ENCODE data around the gene FOXP1. TPM values are rescaled to one million over a fixed set of nuclear protein-coding genes. Genes with fewer than 3 reads are reported as not detected.
A peak's percentile ranks its signal among the peaks of the same experiment; 100 is the strongest.

FOXP1 gene
- total and polyA plus RNA-seq, 2 of the 8 experiments (the other 6 are each of a cell fraction or from before 2014, with no cell fraction given): 13.9 to 25.4 TPM

DNA sequence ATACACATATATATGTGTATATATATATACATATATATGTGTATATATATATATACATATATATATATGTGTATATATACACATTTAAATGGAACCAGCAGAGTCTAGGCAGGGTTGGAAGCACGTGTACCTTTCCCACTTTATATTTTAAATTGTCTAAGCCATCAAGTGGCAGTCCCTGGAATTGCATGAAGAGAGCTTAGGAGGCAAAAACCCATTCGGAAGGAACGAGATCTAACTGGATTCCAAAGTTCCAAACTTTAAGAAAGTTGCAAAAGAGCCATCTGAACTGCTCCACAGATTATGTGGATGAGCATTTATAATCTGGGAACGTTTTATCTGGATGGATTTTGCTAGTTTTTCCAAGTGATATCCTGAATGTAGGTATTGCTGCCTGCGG is 186.5 kb downstream of the FOXP1 start:
- Histone ChIP-seq H3K9ac (replicated peaks in 1 of 4; ENCODE audit: extremely low read depth in 1 of 4, low read depth in 3 of 4, low read length in 3 of 4) (0 out of 7 replicates have a peak overlapping the region, but pooled peaks of 1 of the 4 experiments have one; percentile 23), H3K27me3 (replicated peaks in 1 of 4; ENCODE audit: control insufficient read depth in 3 of 4, extremely low read depth in 1 of 4, insufficient read depth in 3 of 4, low read length in 3 of 4) (no peaks in the 10 kb centered on the region), H3K4me2 (ENCODE audit: insufficient read depth in 1 of 2, low read depth in 2 of 2, low read length in 2 of 2) (no peak overlapping the region), H2BK15ac (ENCODE audit: low read length) (no peak overlapping the region), H2BK5ac (ENCODE audit: low read depth, low read length) (no peak overlapping the region), H2AK5ac (ENCODE audit: low read depth, low read length) (no peak overlapping the region), H4K8ac (ENCODE audit: extremely low read depth, insufficient read depth, low read length) (no peak overlapping the region), H3K9me3 (ENCODE audit: insufficient read depth in 2 of 2, low read depth in 1 of 2, low read length in 1 of 2) (no peaks in the 10 kb centered on the region), H3K14ac (ENCODE audit: insufficient read length) (no peak overlapping the region), H3K27ac (ENCODE audit: low read depth, low read length) (no peak overlapping the region), H3K4ac (replicated peaks; ENCODE audit: insufficient read length, low read depth, low read length) (no peak overlapping the region), H3K79me1 (ENCODE audit: low read depth, low read length) (no peaks in the 10 kb centered on the region), H3K23me2 (ENCODE audit: low read depth, low read length) (no peaks in the 10 kb centered on the region), H2BK20ac (ENCODE audit: low read length) (no peak overlapping the region), H3K4me3 (ENCODE audit: extremely low read depth in 1 of 4, insufficient read depth in 2 of 4, low read depth in 3 of 4, low read length in 4 of 4) (no peak overlapping the region), H2AFZ (ENCODE audit: low read length) (no peak overlapping the region), H3K56ac (replicated peaks; ENCODE audit: insufficient read length, low read depth, low read length) (no peak overlapping the region), H3K18ac (ENCODE audit: extremely low read depth, low read length) (no peak overlapping the region), H4K91ac (replicated peaks; ENCODE audit: insufficient read length, low read length) (no peak overlapping the region), H3K4me1 (replicated peaks in 1 of 4; ENCODE audit: control insufficient read depth in 3 of 4, insufficient read depth in 4 of 4, low read length in 3 of 4) (peaks cover 0 to 6% (median 0%) of the 10 kb centered on the region in 4 experiments; a peak in 1 of 7 replicates), H3K36me3 (ENCODE audit: control insufficient read depth in 2 of 4, insufficient read depth in 4 of 4, low read length in 3 of 4) (no peaks in the 10 kb centered on the region), H2BK120ac (replicated peaks; ENCODE audit: low read depth, low read length) (no peak overlapping the region), H3K79me2 (ENCODE audit: control insufficient read depth in 1 of 2, insufficient read depth in 2 of 2, low read length in 2 of 2) (no peaks in the 10 kb centered on the region), H2BK12ac (ENCODE audit: low read depth, low read length) (no peak overlapping the region), H3K23ac (ENCODE audit: insufficient read length) (no peak overlapping the region), H4K5ac (ENCODE audit: insufficient read length, low read depth, low read length) (no peak overlapping the region), H4K20me1 (replicated peaks in 1 of 2; ENCODE audit: control insufficient read depth in 1 of 2, insufficient read depth in 2 of 2, low read length in 2 of 2) (no peaks in the 10 kb centered on the region)
- 47% methylated on average over 5 of the region's 5 CpGs; no CpG with 5 or more reads in 1 of the 2 experiments for WGBS, 2 experiments (ENCODE audit: extremely low coverage in 1 of 2, insufficient coverage in 1 of 2, insufficient read length in 1 of 2, insufficient replicate concordance in 2 of 2, low coverage in 1 of 2, low lambda C conversion rate in 2 of 2, missing lambda C conversion rate in 1 of 2)
- CTCF ChIA-PET (ENCODE audit: partially characterized antibody): interaction anchor here (0.6 to 2.7 kb wide), 51 partner anchors 8 to 847 kb away, joined by 3 to 16 read pairs (median 4); no protein-coding TSS in a partner anchor
- TF ChIP-seq RAD21 (IDR thresholded peaks at IDR 0.05 in 1 of 2, conservative IDR thresholded peaks at IDR 0.05 in 1 of 2; ENCODE audit: low read depth in 2 of 2, low read length in 2 of 2) (peak; percentile 40 to 54), CREB1 (IDR thresholded peaks at IDR 0.05) (no peak)
- TF ChIP-seq, protein P1, sequence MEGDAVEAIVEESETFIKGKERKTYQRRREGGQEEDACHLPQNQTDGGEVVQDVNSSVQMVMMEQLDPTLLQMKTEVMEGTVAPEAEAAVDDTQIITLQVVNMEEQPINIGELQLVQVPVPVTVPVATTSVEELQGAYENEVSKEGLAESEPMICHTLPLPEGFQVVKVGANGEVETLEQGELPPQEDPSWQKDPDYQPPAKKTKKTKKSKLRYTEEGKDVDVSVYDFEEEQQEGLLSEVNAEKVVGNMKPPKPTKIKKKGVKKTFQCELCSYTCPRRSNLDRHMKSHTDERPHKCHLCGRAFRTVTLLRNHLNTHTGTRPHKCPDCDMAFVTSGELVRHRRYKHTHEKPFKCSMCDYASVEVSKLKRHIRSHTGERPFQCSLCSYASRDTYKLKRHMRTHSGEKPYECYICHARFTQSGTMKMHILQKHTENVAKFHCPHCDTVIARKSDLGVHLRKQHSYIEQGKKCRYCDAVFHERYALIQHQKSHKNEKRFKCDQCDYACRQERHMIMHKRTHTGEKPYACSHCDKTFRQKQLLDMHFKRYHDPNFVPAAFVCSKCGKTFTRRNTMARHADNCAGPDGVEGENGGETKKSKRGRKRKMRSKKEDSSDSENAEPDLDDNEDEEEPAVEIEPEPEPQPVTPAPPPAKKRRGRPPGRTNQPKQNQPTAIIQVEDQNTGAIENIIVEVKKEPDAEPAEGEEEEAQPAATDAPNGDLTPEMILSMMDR (IDR thresholded peaks at IDR 0.05; ENCODE audit: control extremely low read depth in 1 of 3, insufficient read depth in 1 of 3, low read depth in 1 of 3, low read length in 3 of 3): peak in 2 of 3 experiments; percentile 17 to 53; a peak in 2 of 4 replicates
- TF ChIP-seq, protein P2, sequence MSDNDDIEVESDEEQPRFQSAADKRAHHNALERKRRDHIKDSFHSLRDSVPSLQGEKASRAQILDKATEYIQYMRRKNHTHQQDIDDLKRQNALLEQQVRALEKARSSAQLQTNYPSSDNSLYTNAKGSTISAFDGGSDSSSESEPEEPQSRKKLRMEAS (IDR thresholded peaks at IDR 0.05): 0 out of 2 replicates have a peak, but pooled peaks have one; percentile 30
- peak; percentile 85 for FAIRE-seq
- no peak for DNase-seq (ENCODE audit: low read depth in 1 of 2, low spot score in 2 of 2)
- POLR2A ChIA-PET (ENCODE audit: partially characterized antibody): no interaction called here

Measured in H1 (cell line).